Measurements from ENCODE around the gene ALDH1L2.
"Not testable (repeated sequence)": the region's sequence is repeated elsewhere in the genome, so short reads cannot be mapped to it uniquely, and the experiment has no call there.

Gene ALDH1L2

GRCh38 chr12:105084251-105085250 lies at the start of gene ALDH1L2:
ALDH1L2 (minus strand) TSS chr12:105084458; CDS start chr12:105084436, 22 bp downstream.
- DNase-seq, result peak; percentile 51

GRCh38 chr12:105120551-105120950 lies 36.3 kb upstream of the ALDH1L2 start:
- DNase-seq, result no peak

- DNase-seq, result no peak
These were observed 32.7 kb upstream of the ALDH1L2 start for GRCh38 chr12:105116969-105117368.

GRCh38 chr12:105113094-105113493 lies 28.8 kb upstream of the ALDH1L2 start:
- DNase-seq, result no peak

- DNase-seq, result no peak
These were observed 26.6 kb upstream of the ALDH1L2 start for GRCh38 chr12:105110851-105111250.

- DNase-seq, result no peak
These were observed 25.4 kb upstream of the ALDH1L2 start for GRCh38 chr12:105109465-105110212.

GRCh38 chr12:105107494-105108371 lies 23.5 kb upstream of the ALDH1L2 start, which contains the start of gene WASHC4:
WASHC4 (plus strand) TSS chr12:105107731; CDS start chr12:105107801, 70 bp downstream.
- peak; percentile 94 for DNase-seq

- DNase-seq, result no peak
These were observed 22.9 kb upstream of the ALDH1L2 start for GRCh38 chr12:105107171-105107493.

- DNase-seq, result no peak
These were observed 22.4 kb upstream of the ALDH1L2 start for GRCh38 chr12:105106621-105107020.

- DNase-seq, result no peak
These were observed 20.5 kb upstream of the ALDH1L2 start for GRCh38 chr12:105104762-105105161.

GRCh38 chr12:105102673-105103072 lies 18.4 kb upstream of the ALDH1L2 start:
- DNase-seq, result no peak

GRCh38 chr12:105100998-105101397 lies 16.7 kb upstream of the ALDH1L2 start:
- DNase-seq, result no peak

- DNase-seq, result no peak
These were observed 16.1 kb upstream of the ALDH1L2 start for GRCh38 chr12:105100207-105100985.

- DNase-seq, result no peak
These were observed 15.1 kb upstream of the ALDH1L2 start for GRCh38 chr12:105099356-105099755.

- DNase-seq, result not testable (repeated sequence)
These were observed 11.1 kb upstream of the ALDH1L2 start for GRCh38 chr12:105095338-105095737.

GRCh38 chr12:105092336-105092735 lies 8.1 kb upstream of the ALDH1L2 start:
- DNase-seq, result no peak

- DNase-seq, result no peak
These were observed 7.4 kb upstream of the ALDH1L2 start for GRCh38 chr12:105091476-105092206.

- DNase-seq, result no peak
These were observed 6.1 kb upstream of the ALDH1L2 start for GRCh38 chr12:105090361-105090760.

GRCh38 chr12:105089817-105090216 lies 5.6 kb upstream of the ALDH1L2 start:
- no peak for DNase-seq

GRCh38 chr12:105085501-105085900 lies 1.2 kb upstream of the ALDH1L2 start:
- DNase-seq, result no peak

GRCh38 chr12:105083551-105084105 lies 630 bp downstream of the ALDH1L2 start:
- peak; percentile 7 for DNase-seq
